Trophoblast cell (in vitro differentiated cells and primary cell): ENCODE results near the gene NME9.

Experiments used
- DNase-seq, 2 donors: peaks; one replicate each; pipeline ENCODE4 v3.0.0-alpha.2; 2016
- H2AFZ ChIP-seq: 2 replicates; pipeline ENCODE4 v1.6.1; 2013; ENCODE audit warnings: low read length, moderate library complexity, mild to moderate bottlenecking; ENCODE audit not compliant: insufficient read depth, poor library complexity
- H2AK5ac ChIP-seq: 2 replicates; pipeline ENCODE4 v1.6.1; 2013; ENCODE audit warnings: mild to moderate bottlenecking, low read length
- H2BK120ac ChIP-seq: 2 replicates; pipeline ENCODE4 v1.6.1; 2013; ENCODE audit warnings: low read length, mild to moderate bottlenecking, moderate library complexity; ENCODE audit not compliant: insufficient read depth, poor library complexity
- H2BK12ac ChIP-seq: 2 replicates; pipeline ENCODE4 v1.6.1; 2013; ENCODE audit warnings: mild to moderate bottlenecking, low read length, moderate library complexity
- H2BK5ac ChIP-seq: 2 replicates; pipeline ENCODE4 v1.6.1; 2013; ENCODE audit warnings: low read length, low read depth, moderate library complexity, mild to moderate bottlenecking; ENCODE audit not compliant: poor library complexity
- H3K14ac ChIP-seq: 2 replicates; pipeline ENCODE4 v1.6.1; 2013; ENCODE audit warnings: mild to moderate bottlenecking, low read length
- H3K18ac ChIP-seq: 2 replicates; pipeline ENCODE4 v1.6.1; 2013; ENCODE audit warnings: mild to moderate bottlenecking, low read length
- H3K23ac ChIP-seq: 2 replicates; pipeline ENCODE4 v1.6.1; 2013; ENCODE audit warnings: low read length
- H3K27ac ChIP-seq: 2 replicates; pipeline ENCODE4 v1.5.1; 2013; ENCODE audit warnings: low read depth, mild to moderate bottlenecking, inconsistent platforms, low read length, moderate library complexity
- H3K27me3 ChIP-seq: 2 replicates; pipeline ENCODE4 v1.6.1; 2013; ENCODE audit warnings: inconsistent platforms, mild to moderate bottlenecking, low read length, moderate library complexity; ENCODE audit not compliant: insufficient read depth
- H3K36me3 ChIP-seq, 2 experiments: 1 replicate in 1 of 2; 2 replicates in 1 of 2; pipeline ENCODE4 v1.6.1; 2013; ENCODE audit warnings: low read length in 2 of 2, mild to moderate bottlenecking in 2 of 2, moderate library complexity in 1 of 2; ENCODE audit not compliant: insufficient read depth in 2 of 2, control insufficient read depth in 1 of 2
- H3K4ac ChIP-seq: 2 replicates; pipeline ENCODE4 v1.6.1; 2013; ENCODE audit warnings: low read depth, mild to moderate bottlenecking, low read length, moderate library complexity
- H3K4me1 ChIP-seq, 2 experiments: 1 replicate in 1 of 2; 2 replicates in 1 of 2; pipeline ENCODE4 v1.6.1; 2013; ENCODE audit warnings: low read length in 2 of 2, mild to moderate bottlenecking in 2 of 2, moderate library complexity in 1 of 2; ENCODE audit not compliant: insufficient read depth in 2 of 2, control insufficient read depth in 1 of 2
- H3K4me2 ChIP-seq: 2 replicates; pipeline ENCODE4 v1.6.1; 2013; ENCODE audit warnings: inconsistent platforms, mild to moderate bottlenecking, low read length, moderate library complexity
- H3K4me3 ChIP-seq: 2 replicates; pipeline ENCODE4 v1.5.1; 2013; ENCODE audit warnings: mild to moderate bottlenecking, low read depth, low read length, inconsistent platforms
- H3K79me1 ChIP-seq: one replicate; pipeline ENCODE4 v1.6.1; 2013; ENCODE audit warnings: low read length
- H3K79me2 ChIP-seq: 2 replicates; pipeline ENCODE4 v1.6.1; 2013; ENCODE audit warnings: low read length, mild to moderate bottlenecking; ENCODE audit not compliant: control insufficient read depth, insufficient read depth, poor library complexity
- H3K9ac ChIP-seq: 2 replicates; pipeline ENCODE4 v1.6.1; 2013; ENCODE audit warnings: mild to moderate bottlenecking, low read length
- H3K9me3 ChIP-seq: 2 replicates; pipeline ENCODE4 v1.6.1; 2013; ENCODE audit warnings: low read depth, mild to moderate bottlenecking, control low read depth, inconsistent platforms, low read length; ENCODE audit not compliant: insufficient read depth
- H4K12ac ChIP-seq: 2 replicates; pipeline ENCODE4 v1.6.1; 2013; ENCODE audit warnings: low read depth, mild to moderate bottlenecking, low read length, moderate library complexity
- H4K8ac ChIP-seq: 2 replicates; pipeline ENCODE4 v1.6.1; 2013; ENCODE audit warnings: low read depth, mild to moderate bottlenecking, low read length, moderate library complexity
- H4K91ac ChIP-seq: one replicate; pipeline ENCODE4 v1.6.1; 2013; ENCODE audit warnings: low read depth, mild to moderate bottlenecking, low read length, moderate library complexity
- WGBS: extraction: QIAGEN DNeasy Blood & Tissue Kit; methylation state at CpG from one replicate; pipeline ENCODE4 v1.1.7; 2013; ENCODE audit warnings: missing lambda C conversion rate; ENCODE audit not compliant: insufficient read length, insufficient coverage; ENCODE audit errors: extremely low coverage; 5-methylcytosine and 5-hydroxymethylcytosine counted together

Gene NME9

DNA sequence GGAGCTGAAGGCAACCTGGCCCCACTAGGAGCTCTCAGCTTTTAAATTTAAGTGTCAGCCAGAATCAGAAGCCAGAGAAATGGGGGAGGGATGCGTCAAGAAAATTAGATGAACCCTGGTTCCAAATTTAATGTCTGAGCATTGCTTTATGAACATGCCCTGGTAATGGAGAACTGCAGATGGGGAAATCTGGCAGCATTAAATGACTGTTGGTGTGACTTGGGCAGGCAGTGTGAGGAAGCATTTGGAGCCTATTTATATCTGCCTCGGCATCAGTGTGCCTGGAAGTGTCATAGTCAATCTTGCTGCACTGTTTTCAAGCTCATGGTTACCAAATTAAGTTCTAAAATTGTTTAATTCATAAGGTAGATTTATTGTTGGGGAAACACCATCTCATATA lies 29.0 kb downstream of the NME9 start:
- no peak overlapping the region for H2BK120ac ChIP-seq
- no peak overlapping the region for H2BK5ac ChIP-seq
- H3K4me1 ChIP-seq: no peaks in the 10 kb centered on the region
- H3K14ac ChIP-seq: no peak overlapping the region
- H2AFZ ChIP-seq: no peak overlapping the region
- H3K27ac ChIP-seq: no peak overlapping the region
- peaks cover 15 to 20% of the 10 kb centered on the region in 2 experiments for H3K36me3 ChIP-seq
- H4K12ac ChIP-seq: no peak overlapping the region
- no peak overlapping the region for H3K23ac ChIP-seq
- H3K4me3 ChIP-seq: no peak overlapping the region
- H4K91ac ChIP-seq: no peak overlapping the region
- H3K27me3 ChIP-seq: no peaks in the 10 kb centered on the region
- no peak overlapping the region for H3K18ac ChIP-seq
- no peak for DNase-seq
- no CpG with 5 or more reads among the region's 2 CpGs for WGBS
- H4K8ac ChIP-seq: no peak overlapping the region
- H3K4ac ChIP-seq: no peak overlapping the region
- no peak overlapping the region for H3K9ac ChIP-seq
- no peak overlapping the region for H2AK5ac ChIP-seq
- H3K4me2 ChIP-seq: no peak overlapping the region
- no peaks in the 10 kb centered on the region for H3K79me2 ChIP-seq
- H2BK12ac ChIP-seq: no peak overlapping the region
- H3K9me3 ChIP-seq: no peaks in the 10 kb centered on the region
- no peaks in the 10 kb centered on the region for H3K79me1 ChIP-seq

DNA sequence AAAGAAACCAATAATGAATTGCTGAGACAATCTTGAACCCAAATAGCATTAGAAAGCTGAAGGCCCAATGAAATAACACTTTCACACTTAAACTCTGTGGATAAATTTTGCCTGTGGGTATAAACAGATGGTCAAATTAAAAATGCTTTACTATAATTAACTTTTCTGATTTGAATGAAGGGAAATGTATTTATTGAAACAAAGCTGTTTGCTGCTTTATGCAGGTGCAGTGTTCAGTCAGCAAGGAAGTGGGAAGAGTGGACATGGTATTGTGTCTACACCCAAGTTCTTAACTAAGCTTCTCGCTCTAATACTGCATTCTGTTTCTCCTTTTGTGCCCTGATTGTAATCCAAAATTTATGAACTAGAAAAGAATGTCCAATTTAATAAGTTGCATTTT lies 31.8 kb downstream of the NME9 start:
- no peak overlapping the region for H3K9ac ChIP-seq
- no peak overlapping the region for H4K91ac ChIP-seq
- H3K23ac ChIP-seq: no peak overlapping the region
- H3K36me3 ChIP-seq: peaks cover 17 to 30% of the 10 kb centered on the region in 2 experiments
- H2AFZ ChIP-seq: no peak overlapping the region
- H4K12ac ChIP-seq: no peak overlapping the region
- no peak overlapping the region for H3K18ac ChIP-seq
- H3K4me1 ChIP-seq: no peaks in the 10 kb centered on the region
- no peaks in the 10 kb centered on the region for H3K9me3 ChIP-seq
- no peak overlapping the region for H3K4me3 ChIP-seq
- no peak for DNase-seq
- no peak overlapping the region for H2BK5ac ChIP-seq
- H2AK5ac ChIP-seq: no peak overlapping the region
- no peak overlapping the region for H3K4ac ChIP-seq
- H3K27me3 ChIP-seq: no peaks in the 10 kb centered on the region
- no peak overlapping the region for H2BK120ac ChIP-seq
- H3K14ac ChIP-seq: no peak overlapping the region
- no peak overlapping the region for H3K27ac ChIP-seq
- no peak overlapping the region for H4K8ac ChIP-seq
- no CpG with 5 or more reads among the region's 1 CpG for WGBS
- H2BK12ac ChIP-seq: no peak overlapping the region
- no peaks in the 10 kb centered on the region for H3K79me1 ChIP-seq
- H3K4me2 ChIP-seq: no peak overlapping the region
- H3K79me2 ChIP-seq: no peaks in the 10 kb centered on the region

GRCh38 chr3:138297059-138297607 lies 32.5 kb downstream of the NME9 start:
- Histone ChIP-seq H2BK120ac (no peak overlapping the region), H2AK5ac (no peak overlapping the region), H2BK5ac (no peak overlapping the region), H3K23ac (no peak overlapping the region), H3K4ac (no peak overlapping the region), H2BK12ac (no peak overlapping the region), H4K91ac (no peak overlapping the region), H4K12ac (no peak overlapping the region), H3K18ac (no peak overlapping the region), H3K79me2 (no peaks in the 10 kb centered on the region), H3K4me2 (no peak overlapping the region), H3K14ac (no peak overlapping the region), H3K36me3 (peaks cover 20 to 31% of the 10 kb centered on the region in 2 experiments), H3K4me3 (no peak overlapping the region), H2AFZ (no peak overlapping the region), H3K79me1 (no peaks in the 10 kb centered on the region), H3K4me1 (no peaks in the 10 kb centered on the region), H3K9ac (no peak overlapping the region), H4K8ac (no peak overlapping the region), H3K27me3 (no peaks in the 10 kb centered on the region), H3K9me3 (no peaks in the 10 kb centered on the region), H3K27ac (no peak overlapping the region)
- no peak for DNase-seq
- WGBS: no CpG with 5 or more reads among the region's 5 CpGs

DNA sequence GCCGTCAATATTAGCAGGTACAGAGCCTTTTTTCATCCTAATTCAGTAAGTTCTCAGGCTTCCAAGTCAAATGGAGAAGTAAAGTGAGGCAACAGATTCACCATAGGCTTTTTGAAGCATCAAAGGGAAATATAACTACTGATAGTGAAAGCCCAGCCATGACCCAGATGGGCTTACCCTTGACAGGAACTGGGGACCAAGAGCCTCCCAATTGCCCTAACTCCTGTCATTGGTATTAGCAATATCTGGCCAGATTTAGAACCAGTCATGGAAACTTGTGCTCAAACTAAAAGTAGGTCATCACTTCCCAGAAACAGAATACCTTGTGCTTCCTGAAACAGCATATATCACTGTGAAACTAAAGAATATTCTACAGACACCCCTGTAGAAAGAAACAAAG lies 33.0 kb downstream of the NME9 start:
- no peak overlapping the region for H3K27ac ChIP-seq
- no peak overlapping the region for H2BK120ac ChIP-seq
- no peak overlapping the region for H2AK5ac ChIP-seq
- H3K23ac ChIP-seq: no peak overlapping the region
- H3K4ac ChIP-seq: no peak overlapping the region
- no peak overlapping the region for H4K12ac ChIP-seq
- no peak overlapping the region for H2BK5ac ChIP-seq
- no peak overlapping the region for H3K14ac ChIP-seq
- no peak overlapping the region for H3K4me3 ChIP-seq
- WGBS: no CpG with 5 or more reads among the region's 1 CpG
- no peaks in the 10 kb centered on the region for H3K27me3 ChIP-seq
- H3K79me2 ChIP-seq: no peaks in the 10 kb centered on the region
- H4K8ac ChIP-seq: no peak overlapping the region
- no peak overlapping the region for H4K91ac ChIP-seq
- H2AFZ ChIP-seq: no peak overlapping the region
- H3K4me2 ChIP-seq: no peak overlapping the region
- no peak overlapping the region for H3K9ac ChIP-seq
- peaks cover 20 to 31% of the 10 kb centered on the region in 2 experiments for H3K36me3 ChIP-seq
- no peaks in the 10 kb centered on the region for H3K9me3 ChIP-seq
- H3K18ac ChIP-seq: no peak overlapping the region
- H2BK12ac ChIP-seq: no peak overlapping the region
- no peaks in the 10 kb centered on the region for H3K79me1 ChIP-seq
- no peaks in the 10 kb centered on the region for H3K4me1 ChIP-seq
- no peak for DNase-seq
